SIG-M5 treated with dmso at 0.1 percent for 504 hours (cell line): ENCODE data around the gene PALLD.

ENCODE experiments used
- DNase-seq: peaks from one replicate; lab custom pipeline; 2025; ENCODE audit not compliant: unreplicated experiment; lab: John Stamatoyannopoulos, UW

PALLD gene

DNA sequence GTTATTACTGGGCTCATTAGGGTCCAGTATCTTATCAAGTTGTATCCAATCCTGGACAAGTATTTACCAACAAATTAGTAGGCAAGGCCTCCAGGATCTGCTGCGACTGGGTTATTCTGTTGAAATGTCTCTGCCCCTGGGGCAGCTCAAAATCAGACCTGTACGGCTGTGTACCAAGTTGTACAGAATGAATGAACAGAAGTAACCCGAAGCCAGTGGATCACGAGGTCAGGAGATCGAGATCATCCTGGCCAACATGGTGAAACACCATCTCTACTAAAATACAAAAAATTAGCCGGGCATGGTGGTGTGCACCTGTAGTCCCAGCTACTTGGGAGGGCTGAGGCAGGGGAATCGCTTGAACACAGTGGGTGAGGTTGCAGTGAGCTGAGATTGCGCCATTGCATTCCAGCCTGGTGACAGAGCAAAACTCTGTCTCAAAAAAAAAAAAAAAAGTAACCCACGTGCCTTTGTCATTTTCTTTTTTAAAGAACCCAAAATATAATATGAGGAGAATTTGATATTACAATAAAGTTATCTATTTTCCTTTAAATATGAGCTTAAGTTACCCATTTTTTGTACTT, 385.9 kb downstream of the PALLD start:
- no peak for DNase-seq

DNA sequence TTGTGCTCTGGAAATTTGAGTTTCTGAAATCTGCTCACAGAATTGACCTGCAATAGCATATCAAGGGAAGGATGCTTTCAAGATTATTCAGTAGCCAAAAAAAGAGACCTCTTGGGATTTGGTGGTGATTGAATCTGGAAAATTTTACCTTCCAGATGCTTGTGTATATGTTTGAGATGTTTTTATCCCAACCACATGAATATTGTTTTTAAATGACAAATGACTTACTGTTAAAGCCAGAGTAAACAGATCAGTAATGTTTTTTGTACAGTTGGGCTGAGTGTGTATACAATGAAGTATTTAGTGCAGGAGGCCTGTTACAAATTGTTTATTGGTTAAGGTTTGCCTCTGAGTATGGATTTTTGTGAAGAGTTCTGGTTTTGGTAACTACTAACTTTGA, 386.7 kb downstream of the PALLD start:
- no peak for DNase-seq

DNA sequence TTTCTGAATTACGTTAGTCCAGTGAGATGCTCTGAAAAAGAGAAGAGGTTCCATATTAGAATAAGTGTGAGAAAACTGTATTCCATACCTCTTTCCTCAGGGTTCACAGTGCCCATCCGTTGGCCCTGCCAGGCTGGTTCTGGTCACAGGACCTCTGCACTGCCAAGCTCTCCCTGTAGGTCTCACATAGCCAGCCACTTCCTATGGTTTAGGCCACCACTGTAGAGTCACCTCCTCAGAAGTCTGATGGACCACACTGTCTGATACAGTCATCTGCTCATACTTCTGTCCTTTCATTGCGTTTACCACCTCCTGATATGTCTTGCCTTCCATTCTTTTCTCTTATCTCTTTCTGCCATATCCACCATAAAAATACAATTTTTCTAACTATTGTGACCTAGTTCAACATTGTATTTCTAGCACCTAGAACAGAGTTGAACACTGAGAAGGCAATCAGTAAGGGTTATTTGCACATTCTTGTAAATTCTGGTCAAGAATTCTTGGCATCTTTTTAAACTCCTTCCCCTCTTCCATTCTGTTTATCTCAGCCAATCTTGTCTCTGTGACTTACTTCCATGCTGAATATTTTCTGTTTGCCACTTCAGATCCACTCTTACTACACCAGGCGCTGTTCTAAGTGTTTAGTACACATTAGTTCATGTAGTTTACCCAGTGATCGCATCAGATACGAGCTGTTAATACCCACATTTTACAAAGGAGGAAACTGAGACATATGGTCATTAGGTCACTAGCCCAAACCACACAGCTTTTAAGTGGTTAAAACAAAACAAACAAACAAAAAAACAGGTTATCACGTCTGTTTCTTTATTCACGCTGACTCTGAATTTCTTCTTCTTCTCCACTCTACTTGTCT, 387.6 kb downstream of the PALLD start:
- no peak for DNase-seq

DNA sequence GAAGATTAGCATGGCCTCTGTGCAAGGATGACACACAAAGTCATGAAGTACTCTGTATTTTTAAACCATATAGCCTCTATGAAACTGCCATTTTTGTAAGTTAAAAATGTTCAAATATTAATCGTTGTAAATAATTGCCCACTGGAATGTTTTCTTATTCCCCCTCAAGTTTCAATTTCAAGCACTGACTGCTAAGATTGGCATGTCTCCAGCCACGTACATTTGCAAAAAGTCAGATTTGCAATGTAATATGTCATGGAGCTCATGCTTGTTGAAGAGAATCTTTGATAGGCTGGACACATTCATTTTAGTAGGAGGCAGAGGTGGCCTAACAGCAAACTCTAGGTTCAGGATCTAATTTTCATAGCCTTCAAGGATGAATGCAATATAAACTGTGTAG, 388.5 kb downstream of the PALLD start:
- no peak for DNase-seq

DNA sequence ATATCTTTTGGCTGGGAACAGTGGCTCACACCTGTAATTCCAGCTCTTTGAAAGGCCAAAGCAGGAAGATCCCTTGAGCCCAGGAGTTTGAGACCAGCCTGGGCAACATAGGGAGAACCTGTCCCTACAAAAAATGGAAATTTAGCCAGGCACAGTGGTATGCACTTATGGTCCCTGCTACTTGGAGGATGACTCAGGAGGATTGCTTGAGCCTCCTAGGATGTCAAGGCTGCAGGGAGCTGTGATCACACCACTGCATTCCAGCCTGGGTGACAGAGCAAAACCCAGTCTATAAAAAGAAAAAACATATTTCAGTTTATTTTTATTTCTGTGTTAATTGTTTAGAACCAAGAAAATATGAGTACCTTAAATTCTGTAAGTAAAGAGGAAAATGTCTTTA, 389.5 kb downstream of the PALLD start:
- no peak for DNase-seq

DNA sequence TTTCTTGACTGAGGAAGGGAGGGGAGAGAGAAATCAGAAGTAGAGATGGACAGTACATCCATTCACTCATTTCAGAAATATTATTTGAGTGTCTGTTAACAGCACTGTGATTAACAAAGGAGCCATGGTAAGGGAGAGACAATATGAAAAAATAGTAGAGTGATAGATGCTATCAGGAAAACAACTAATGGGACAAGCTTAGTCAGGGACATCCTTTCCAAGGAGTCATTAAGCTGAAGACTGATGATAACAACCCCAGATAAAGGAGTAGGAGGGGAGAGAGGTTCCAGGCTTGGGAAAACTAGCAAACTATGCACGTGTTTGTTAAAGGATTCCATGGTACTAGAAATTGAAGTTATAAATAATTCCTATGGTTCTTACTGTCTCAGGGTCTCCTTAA, 391.0 kb downstream of the PALLD start:
- DNase-seq, result no peak

DNA sequence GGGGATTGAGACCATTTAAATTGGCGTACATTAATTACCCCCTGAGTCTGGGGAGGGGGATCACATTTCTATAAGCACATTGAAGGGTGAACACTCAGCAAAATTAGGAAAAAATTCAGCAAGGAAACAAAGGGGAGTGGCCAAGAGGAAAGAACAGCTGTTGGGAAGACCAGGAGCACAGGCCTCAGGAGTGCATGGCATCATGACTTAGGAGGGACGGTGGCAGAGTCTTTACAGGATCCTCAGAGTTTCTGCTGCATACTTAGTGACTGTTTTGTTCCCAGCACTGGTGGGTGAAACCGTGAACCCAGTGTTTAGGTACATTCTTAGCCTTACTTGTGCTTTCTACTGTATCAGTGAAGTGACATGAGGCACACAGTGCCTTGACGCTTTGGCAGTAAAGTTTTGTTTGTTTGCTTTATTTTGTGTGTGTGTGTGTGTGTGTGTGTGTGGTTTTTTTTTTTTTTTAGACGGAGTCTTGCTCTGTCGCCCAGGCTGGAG, 391.9 kb downstream of the PALLD start:
- DNase-seq, result no peak

DNA sequence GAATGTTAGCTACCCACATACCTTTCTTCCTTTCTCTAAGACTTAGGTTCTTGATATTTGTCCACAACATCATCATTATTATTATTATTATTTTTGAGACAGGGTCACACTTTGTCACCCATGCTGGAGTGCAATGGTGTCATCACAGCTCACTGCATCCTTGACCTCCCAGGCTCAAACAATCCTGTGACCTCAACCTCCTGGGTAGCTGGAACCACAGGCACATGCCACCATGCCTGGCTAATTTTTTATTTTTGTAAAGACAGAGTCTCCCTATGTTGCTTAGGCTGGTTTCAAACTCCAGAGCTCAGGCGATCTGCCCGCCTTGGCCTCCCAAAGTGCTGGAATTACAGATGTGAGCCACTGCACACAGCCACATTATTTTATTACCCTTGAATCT, 394.2 kb downstream of the PALLD start:
- no peak for DNase-seq

DNA sequence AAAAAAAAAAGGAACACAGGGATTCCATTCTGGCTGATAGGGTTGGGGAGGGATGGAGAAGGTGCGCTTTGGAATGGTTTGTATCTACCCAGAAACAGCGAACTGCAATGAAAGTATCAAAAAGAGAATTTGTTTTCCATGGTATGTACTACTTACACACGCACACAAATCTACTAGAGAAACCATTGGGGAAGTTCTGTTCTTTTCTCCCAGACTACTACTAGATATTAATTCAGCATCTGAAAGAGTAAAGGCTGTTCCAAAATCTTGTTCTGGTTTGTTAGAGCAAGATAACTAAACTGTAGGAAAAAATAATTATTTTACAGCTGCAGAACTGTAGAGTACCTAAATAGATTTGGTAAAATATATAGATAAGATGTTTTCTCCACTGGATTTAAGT, 394.8 kb downstream of the PALLD start:
- no peak for DNase-seq

DNA sequence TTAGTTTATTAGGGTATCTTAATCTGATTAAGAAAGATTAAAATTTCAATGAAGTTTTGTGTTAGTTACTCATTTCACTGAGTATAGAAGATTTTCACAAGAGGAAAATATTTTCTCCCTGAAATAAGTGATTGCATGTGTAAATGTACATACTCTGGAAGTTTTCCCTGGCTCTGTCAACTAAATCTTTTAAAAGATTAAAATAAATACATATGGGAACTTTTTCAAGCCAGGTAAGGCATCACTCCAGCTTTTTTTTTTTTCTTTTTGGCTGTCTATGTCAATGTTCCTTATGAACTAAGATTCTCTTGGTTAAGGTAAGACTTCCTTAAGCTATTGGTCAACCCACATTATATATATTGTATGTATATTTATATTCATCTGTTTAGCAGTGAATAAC, 395.6 kb downstream of the PALLD start:
- no peak for DNase-seq

DNA sequence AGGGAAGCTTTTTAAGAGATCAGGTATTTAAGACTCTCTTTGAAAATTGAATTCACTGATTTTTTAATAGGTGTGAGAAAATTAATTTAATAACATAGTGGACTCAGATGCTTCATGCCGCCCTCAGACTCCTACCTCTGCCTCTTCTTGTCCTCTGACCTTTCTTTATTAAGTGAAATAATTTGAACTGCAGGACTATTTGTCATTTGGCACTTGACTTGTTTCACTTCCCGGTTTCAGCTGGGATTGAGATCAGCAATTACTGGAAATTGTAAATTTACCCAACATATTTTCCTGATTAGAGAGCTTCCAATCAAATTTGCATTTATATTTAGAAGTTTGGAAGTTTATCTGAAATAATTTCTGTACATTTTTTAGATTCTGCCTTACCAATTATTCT, 396.4 kb downstream of the PALLD start:
- no peak for DNase-seq

DNA sequence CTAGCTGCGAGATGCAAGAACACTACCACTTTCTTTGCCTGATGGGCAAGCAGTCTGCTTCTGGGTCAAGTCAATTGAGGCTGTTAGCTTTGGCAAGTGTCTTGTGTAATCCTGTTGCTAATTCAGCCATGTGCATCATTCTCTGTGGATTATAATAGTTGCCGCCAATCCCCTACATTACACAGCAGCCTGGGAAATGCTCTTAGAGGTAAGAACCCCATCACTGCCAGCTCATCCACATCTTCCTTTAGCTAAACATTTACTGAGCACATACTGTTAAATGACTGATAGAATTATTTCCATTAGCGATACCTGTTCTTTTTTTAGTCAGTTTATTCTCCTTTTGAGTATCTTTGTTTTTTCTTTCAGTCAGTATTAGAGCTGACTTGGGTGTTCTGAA, 397.0 kb downstream of the PALLD start:
- no peak for DNase-seq

DNA sequence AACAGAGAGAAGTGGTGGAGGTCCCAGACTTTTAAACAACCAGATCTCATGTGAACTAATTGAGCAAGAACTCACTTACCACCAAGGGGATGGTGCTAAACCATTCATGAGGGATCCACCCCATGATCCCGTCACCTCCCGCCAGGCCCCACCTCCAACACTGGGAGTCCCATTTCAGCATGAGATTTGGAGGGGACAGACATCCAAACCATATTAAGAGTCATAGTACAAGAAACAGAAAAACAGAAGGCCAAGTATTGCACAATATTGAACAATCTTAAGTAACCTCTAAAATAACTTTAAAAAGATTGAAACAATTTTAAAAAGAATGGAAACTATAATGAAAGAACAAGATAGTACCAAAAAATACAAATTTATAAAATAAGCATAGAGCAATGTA, 403.2 kb downstream of the PALLD start:
- no peak for DNase-seq

DNA sequence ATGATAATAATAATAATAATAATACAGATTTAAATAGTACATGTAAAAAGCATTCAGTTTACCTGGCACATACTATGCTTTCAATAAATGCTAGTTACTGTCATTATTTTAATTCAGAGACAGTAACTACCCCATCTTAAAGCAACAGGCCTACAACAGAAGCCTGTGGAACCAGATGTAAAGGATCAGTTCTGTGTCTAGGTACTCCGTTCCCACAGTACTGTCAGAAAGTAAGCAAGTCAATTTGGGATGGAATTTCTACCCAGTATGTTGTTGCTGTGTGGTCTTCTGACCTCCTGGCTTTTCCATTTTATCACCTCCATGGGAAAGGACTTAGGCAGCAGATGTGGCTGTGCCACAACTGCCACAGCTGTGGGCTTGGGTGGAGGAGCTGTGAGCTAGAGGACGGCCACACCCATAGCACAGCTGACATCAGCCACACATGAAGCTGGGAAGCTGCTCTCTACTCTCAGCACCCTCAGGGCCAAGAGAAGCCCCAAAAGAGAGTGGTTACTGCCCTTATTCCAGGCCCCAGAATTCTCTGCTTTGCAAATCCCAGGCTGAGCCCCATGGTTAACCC, 410.4 kb downstream of the PALLD start:
- DNase-seq, result no peak

DNA sequence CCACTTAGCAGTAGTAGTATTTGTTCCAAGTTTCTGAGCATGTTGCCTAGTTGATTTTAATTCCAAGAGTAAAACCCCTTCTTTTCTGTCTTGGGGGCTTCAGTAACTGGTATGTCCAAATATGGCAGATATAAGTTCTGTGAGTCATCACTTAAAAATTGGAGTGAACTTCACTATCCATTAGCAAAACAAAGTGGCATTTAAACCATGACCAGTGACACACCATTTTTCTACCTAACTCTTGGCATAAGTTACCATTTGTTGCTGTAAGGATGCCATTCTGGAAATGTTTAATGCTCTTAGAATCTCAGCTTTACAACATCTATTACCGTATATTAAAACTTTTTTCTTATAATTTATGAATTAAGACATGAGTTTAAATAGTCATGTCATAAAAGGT, 411.2 kb downstream of the PALLD start:
- DNase-seq, result no peak

DNA sequence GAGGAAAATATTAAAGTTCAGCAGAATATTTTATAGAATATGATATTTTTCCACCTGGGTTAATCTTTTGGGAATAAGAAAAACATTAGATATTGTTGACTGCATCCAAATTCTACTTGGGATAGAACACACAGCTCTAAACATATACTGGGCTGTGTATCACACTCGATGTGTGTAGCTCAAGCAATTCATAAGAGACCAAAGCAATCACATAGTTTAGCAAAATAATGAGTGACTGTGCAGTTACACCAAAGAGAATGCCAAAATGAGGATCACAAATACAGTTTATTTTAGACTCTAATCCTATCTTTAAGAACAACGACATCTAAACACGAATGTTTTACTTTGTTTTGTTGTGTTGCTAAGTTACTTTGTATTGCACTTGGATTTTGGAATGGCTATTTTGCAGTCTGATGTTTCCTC, 412.0 kb downstream of the PALLD start:
- DNase-seq, result no peak

DNA sequence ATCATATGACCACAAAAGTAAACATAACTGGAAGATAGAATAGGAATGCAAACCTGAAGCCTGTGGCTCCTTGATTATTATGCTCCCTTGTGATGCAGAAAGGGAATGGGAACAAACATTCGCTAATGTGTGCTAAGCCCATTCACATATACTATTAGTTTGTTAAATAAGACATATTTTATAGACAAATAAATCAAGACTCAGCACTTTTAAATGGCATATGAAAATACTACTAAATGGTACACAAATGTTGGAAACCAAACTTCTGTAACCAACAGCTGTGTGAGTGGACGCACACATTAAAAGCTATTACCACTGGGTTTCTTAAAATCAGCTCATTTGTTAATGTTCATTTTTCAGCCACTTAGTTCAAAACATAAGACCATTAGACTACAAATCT, 417.2 kb downstream of the PALLD start:
- no peak for DNase-seq

DNA sequence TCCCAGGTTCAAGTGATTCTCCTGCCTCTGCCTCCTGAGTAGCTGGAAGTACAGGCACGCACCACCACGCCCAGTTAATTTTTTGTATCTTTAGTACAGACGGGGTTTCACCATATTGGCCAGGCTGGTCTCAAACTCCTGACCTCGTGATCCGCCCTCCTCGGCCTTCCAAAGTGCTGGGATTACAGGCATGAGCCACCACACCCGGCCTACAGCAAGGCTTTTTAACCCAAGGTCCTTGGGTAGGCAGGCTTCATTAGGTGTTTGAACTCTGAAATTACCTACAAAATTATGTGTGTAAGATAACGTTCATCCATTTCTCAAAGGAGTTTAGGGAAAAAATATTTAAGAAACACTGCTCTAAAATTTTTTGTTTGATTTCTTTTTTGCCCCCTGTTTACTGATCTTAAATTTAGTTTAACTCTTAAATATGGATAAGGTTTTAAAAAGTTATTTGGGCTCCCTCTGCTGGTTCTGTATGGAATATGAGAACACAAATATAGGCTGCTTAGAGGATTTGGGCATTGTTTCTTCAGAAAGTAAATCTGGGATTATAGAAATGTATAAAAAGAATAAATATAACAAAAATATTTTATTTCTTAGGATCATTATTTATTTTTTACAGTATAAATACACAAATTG, 420.4 kb downstream of the PALLD start:
- DNase-seq, result peak; percentile 42

DNA sequence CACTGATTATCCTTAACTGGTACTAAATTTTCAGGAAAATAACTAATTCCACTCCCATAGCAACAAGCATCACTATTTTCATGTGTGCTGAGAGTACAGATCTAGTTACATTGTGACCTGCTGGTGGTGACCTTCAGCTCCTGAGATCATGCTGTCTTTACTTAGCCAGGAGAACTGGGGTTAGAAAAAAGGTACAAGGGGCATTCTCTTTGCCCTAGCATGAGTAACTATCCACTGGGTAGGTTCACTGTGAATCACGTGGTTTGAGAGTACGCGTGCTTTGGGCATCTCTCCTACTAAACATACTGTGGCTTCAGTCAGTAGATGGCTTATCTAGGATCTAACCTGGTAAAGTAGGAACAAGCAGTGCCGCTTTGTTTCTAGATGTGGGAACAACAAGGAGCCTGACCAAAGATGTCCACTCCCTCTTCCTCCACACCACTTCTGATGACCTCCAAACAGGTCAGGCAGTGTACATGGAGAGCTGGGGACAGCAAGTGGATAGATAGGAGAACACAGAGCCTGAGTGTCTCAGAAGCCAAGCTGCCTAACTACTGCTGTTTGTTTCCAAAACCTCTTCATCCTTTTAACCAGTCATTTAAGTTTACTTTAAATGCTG, 423.0 kb downstream of the PALLD start:
- no peak for DNase-seq

DNA sequence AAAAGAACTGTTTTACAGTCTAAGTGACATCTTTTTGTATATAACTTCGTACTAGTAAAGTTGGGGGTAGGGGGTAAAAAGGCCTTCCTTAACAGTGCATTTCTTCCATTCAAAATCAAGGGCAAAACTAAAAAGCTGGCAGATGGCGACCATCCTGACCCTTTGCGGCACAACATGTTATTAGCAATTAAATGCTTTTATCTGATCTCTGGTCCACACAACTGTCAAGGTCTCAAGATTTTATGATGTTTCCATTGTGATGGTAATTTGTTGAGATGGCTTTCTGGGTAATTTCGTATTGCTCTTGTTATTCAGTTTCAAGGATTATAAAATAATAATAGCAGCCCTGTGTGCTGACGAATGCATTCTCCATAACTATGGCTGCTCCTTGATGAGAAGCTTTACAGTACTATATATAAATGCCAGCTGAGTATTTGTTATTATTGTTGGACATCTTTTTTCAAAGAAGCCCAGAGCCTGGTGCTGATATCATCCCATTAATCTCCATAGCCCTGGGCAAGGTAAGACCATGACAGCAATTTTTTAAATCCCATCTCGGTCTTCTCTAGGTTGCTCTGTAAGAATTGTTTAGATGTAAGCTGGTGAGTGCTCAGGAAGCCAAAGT, 423.7 kb downstream of the PALLD start:
- DNase-seq, result no peak
